ENCODE results near the gene SSBP3. TPM values are rescaled to one million over a fixed set of nuclear protein-coding genes. Genes with fewer than 3 reads are reported as not detected.

SSBP3 gene
- total and polyA plus RNA-seq, 4 donors = 7.7 to 24.7 (median 17.3) TPM

- no peak for TF ChIP-seq NR2F2 (IDR thresholded peaks at IDR 0.05)
- no peak for TF ChIP-seq FOXA1 (IDR thresholded peaks at IDR 0.05)
Measured at GRCh38 chr1:54250670-54251069, 155.5 kb downstream of the SSBP3 start (continued).

GRCh38 chr1:54249819-54250435 lies 156.3 kb downstream of the SSBP3 start:
- Histone ChIP-seq H3K9me3 (ENCODE audit: control insufficient read depth in 4 of 4, low read length in 3 of 4) (no peaks in the 10 kb centered on the region), H3K9ac (ENCODE audit: low read depth in 1 of 2, low read length in 2 of 2) (no peak overlapping the region), H3K4me3 (ENCODE audit: low read depth in 1 of 3, low read length in 3 of 3) (no peak overlapping the region), H3K4me1 (ENCODE audit: control insufficient read depth in 4 of 4, insufficient read depth in 4 of 4, low read length in 3 of 4) (no peaks in the 10 kb centered on the region), H3K36me3 (ENCODE audit: control insufficient read depth in 4 of 4, insufficient read depth in 3 of 4, low read depth in 1 of 4, low read length in 3 of 4) (peaks cover 0 to 33% (median 4%) of the 10 kb centered on the region in 4 donors), H3K27me3 (ENCODE audit: control insufficient read depth in 4 of 4, insufficient read depth in 4 of 4, low read length in 3 of 4) (no peaks in the 10 kb centered on the region), H3K27ac (ENCODE audit: low read depth in 1 of 2, low read length in 2 of 2) (no peak overlapping the region)
- TF ChIP-seq NR2F2 (IDR thresholded peaks at IDR 0.05) = no peak
- TF ChIP-seq RAD21 (IDR thresholded peaks at IDR 0.05) = no peak
- TF ChIP-seq HNF4A (conservative IDR thresholded peaks at IDR 0.05) = no peak
- no peak for TF ChIP-seq SP1 (IDR thresholded peaks at IDR 0.05)
- no peak for TF ChIP-seq HNF4G (IDR thresholded peaks at IDR 0.05)
- TF ChIP-seq CTCF (IDR thresholded peaks at IDR 0.05; ENCODE audit: low read depth, low read length, missing input control) = no peak
- no peak for TF ChIP-seq YY1 (IDR thresholded peaks at IDR 0.05)
- no peak for TF ChIP-seq REST (IDR thresholded peaks at IDR 0.05)
- TF ChIP-seq, protein P1, sequence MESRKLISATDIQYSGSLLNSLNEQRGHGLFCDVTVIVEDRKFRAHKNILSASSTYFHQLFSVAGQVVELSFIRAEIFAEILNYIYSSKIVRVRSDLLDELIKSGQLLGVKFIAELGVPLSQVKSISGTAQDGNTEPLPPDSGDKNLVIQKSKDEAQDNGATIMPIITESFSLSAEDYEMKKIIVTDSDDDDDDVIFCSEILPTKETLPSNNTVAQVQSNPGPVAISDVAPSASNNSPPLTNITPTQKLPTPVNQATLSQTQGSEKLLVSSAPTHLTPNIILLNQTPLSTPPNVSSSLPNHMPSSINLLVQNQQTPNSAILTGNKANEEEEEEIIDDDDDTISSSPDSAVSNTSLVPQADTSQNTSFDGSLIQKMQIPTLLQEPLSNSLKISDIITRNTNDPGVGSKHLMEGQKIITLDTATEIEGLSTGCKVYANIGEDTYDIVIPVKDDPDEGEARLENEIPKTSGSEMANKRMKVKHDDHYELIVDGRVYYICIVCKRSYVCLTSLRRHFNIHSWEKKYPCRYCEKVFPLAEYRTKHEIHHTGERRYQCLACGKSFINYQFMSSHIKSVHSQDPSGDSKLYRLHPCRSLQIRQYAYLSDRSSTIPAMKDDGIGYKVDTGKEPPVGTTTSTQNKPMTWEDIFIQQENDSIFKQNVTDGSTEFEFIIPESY (IDR thresholded peaks at IDR 0.05) = no peak
- no peak for TF ChIP-seq FOXA2 (IDR thresholded peaks at IDR 0.05)
- TF ChIP-seq, protein P2, sequence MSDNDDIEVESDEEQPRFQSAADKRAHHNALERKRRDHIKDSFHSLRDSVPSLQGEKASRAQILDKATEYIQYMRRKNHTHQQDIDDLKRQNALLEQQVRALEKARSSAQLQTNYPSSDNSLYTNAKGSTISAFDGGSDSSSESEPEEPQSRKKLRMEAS (IDR thresholded peaks at IDR 0.05) = no peak
- TF ChIP-seq JUND (IDR thresholded peaks at IDR 0.05) = no peak
- TF ChIP-seq EGR1 (IDR thresholded peaks at IDR 0.05; ENCODE audit: low read depth in 2 of 2) = no peak
- no peak for TF ChIP-seq TAF1 (conservative IDR thresholded peaks at IDR 0.05)
- TF ChIP-seq ATF3 (IDR thresholded peaks at IDR 0.05) = no peak
- no peak for DNase-seq (ENCODE audit: low spot score)
- 81% methylated on average over 9 of the region's 9 CpGs for WGBS

Data from liver (tissue), 9 donors.